22Rv1 (cell line): ENCODE results near the gene EGLN3.

ENCODE experiments used
- ZFX ChIP-seq: fragments of 450-650 bp; IDR thresholded peaks from 2 replicates; pipeline ENCODE4 v1.6.1; 2017; ENCODE audit warnings: antibody characterized with exemption, borderline replicate concordance
- TF ChIP-seq, protein P1 (sequence below): fragments of 450-650 bp; IDR thresholded peaks from 2 replicates; pipeline ENCODE4 v1.5.1; 2017; ENCODE audit warnings: mild to moderate bottlenecking

GRCh38 chr14:33940561-33941011 is 10.3 kb downstream of the EGLN3 start:
- no peak for TF ChIP-seq ZFX
- TF ChIP-seq, protein P1, sequence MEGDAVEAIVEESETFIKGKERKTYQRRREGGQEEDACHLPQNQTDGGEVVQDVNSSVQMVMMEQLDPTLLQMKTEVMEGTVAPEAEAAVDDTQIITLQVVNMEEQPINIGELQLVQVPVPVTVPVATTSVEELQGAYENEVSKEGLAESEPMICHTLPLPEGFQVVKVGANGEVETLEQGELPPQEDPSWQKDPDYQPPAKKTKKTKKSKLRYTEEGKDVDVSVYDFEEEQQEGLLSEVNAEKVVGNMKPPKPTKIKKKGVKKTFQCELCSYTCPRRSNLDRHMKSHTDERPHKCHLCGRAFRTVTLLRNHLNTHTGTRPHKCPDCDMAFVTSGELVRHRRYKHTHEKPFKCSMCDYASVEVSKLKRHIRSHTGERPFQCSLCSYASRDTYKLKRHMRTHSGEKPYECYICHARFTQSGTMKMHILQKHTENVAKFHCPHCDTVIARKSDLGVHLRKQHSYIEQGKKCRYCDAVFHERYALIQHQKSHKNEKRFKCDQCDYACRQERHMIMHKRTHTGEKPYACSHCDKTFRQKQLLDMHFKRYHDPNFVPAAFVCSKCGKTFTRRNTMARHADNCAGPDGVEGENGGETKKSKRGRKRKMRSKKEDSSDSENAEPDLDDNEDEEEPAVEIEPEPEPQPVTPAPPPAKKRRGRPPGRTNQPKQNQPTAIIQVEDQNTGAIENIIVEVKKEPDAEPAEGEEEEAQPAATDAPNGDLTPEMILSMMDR: no peak
